GM18511 (cell line): ENCODE results near the gene KCTD13.
"Not testable (repeated sequence)": the region's sequence is repeated elsewhere in the genome, so short reads cannot be mapped to it uniquely, and the experiment has no call there.

Experiments used
- ATAC-seq: cut with Tn5 transposase; IDR thresholded peaks from one replicate; pipeline ENCODE4 v1.9.1; 2021; ENCODE audit warnings: mild to moderate bottlenecking, moderate library complexity; ENCODE audit not compliant: unreplicated experiment

KCTD13 gene

DNA sequence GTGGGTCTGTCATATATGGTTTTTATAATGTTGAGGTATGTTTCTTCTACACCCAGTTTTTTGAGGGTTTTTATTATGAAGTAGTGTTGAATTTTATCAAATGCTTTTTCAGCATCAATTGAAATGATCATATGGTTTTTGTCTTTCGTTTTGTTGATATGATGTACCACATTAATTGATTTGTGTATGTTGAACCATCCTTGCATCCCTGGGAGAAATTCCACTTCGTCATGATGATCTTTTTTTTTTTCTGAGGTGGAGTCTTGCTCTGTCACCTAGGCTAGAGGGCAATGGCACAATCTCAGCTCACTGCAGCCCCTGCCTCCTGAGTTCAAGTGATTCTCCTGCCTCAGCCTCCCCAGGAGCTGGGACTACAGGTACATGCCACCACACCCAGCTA is 21.9 kb upstream of the KCTD13 start:
- no peak for ATAC-seq

DNA sequence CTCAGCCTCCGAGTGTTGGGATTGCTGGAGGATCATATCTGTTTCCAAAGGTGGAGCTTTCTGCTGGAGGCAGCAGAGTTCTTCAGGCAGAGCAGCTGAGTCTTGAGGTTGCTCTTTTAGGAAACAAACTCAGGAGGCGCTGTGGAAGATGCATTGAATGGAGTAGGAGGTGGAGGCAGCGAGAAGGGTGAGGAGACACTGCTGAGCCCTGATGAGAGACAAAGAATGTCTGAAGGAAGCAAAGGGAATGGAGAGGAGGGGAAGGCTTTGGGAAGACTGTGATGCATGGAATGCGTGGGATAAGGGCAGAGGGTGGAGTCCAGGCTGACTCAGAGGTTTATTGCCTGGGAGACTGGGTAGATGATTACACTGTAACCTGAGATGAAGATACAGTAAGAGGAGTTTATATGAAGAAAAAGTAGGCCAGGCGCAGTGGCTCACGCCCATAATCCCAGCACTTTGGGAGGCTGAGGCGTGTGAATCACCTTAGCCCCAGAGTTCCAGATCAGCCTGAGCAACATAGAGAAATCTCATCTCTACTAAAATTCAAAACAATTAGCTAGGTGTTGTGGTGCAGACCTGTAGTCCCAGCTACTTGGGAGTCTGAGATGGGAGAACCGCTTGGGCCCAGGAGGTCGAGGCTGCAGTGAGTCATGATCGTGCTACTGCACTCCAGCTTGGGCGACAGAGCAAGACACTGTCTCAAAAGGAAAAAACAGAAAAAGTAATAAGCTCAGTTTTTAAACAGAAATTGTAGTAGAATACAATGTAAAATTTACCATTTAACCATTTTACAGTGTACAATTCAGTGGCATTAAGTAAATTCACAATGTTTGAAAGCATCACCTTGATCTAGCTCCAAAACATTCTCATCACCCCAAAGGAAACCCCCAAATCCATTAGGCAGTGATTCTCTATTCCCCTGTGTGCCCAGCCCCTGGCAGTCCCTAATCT is 18.1 kb upstream of the KCTD13 start:
- ATAC-seq: no peak

DNA sequence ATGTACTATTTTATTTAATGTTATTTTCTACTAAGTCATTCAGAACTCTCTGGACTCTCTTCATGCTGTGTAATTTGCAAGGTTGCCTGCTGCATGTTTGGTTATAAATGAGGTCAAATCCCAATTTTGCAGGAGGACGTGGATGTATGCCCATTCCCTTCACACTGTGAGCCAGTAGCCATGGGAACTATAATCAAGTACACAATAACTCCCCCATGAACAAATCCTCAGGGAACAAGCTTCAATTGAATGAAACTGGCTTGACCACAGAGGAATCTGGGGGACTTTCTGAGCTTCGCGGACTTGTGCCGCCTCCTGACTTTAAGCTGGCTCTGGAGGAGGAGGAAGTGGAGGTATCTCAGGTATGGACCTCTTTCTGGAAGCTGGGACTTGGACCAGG is 14.6 kb upstream of the KCTD13 start:
- ATAC-seq: no peak

DNA sequence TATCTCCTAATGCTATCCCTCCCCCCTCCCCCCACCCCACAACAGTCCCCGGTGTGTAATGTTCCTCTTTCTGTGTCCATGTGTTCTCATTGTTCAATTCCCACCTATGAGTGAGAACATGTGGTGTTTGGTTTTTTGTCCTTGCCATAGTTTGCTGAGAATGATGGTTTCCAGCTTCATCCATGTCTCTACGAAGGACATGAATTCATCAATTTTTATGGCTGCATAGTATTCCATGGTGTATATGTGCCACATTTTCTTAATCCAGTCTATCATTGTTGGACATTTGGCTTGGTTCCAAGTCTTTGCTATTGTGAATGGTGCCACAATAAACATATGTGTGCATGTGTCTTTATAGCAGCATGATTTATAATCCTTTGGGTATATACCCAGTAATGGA is 5.7 kb upstream of the KCTD13 start:
- not testable (repeated sequence) for ATAC-seq

GRCh38 chr16:29927070-29927905 is 1.3 kb upstream of the KCTD13 start:
- no peak for ATAC-seq

- no peak for ATAC-seq
Observed at GRCh38 chr16:29926711-29927052, 656 bp upstream of the KCTD13 start.

GRCh38 chr16:29925105-29925756 is 795 bp downstream of the KCTD13 start:
- no peak for ATAC-seq

DNA sequence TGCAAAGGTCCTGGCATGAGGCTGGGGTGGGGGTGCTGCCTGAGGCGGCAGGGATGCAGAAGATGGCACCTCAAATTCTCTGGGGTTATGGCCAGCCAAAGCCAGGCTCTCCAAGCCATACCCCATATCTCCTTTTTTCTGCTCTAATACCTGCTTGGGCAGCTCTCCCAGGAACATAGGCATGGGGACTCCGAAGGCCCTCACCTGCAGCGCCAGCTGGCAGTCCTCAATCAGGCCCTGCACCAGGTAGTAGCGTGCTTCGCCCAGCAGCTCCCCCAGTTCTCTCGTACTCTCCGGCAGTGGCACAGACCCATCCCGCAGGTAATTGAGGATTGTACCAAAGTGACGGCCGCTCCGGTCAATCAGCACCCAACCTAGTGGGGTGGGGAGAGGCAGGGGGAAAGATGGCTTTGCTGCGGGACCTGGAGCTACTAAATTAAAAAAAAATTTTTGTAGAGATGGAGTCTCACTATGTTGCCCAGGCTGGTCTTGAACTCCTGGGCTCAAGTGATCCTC is 3.0 kb downstream of the KCTD13 start:
- no peak for ATAC-seq

DNA sequence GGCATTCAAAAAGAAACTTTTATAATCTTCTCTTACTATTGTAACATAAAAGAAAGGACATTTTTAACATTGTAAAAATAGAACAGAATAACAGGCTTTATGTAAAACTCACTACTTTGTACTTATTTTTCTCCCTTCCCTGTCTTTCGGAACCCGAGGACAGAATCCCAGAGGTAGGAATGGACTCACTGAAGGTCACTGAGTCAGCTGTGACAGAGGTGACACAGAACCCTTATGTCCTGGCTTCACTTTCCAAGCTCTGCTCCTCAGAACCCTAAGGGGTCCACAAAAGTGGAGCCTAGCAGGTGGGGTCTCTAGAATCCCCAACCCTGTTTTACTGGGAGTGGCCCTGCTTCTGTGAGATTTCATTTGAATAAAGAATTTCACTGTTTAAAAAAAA is 3.7 kb downstream of the KCTD13 start:
- ATAC-seq: no peak

- ATAC-seq: no peak
Observed at GRCh38 chr16:29921034-29921385, 5.0 kb downstream of the KCTD13 start.

DNA sequence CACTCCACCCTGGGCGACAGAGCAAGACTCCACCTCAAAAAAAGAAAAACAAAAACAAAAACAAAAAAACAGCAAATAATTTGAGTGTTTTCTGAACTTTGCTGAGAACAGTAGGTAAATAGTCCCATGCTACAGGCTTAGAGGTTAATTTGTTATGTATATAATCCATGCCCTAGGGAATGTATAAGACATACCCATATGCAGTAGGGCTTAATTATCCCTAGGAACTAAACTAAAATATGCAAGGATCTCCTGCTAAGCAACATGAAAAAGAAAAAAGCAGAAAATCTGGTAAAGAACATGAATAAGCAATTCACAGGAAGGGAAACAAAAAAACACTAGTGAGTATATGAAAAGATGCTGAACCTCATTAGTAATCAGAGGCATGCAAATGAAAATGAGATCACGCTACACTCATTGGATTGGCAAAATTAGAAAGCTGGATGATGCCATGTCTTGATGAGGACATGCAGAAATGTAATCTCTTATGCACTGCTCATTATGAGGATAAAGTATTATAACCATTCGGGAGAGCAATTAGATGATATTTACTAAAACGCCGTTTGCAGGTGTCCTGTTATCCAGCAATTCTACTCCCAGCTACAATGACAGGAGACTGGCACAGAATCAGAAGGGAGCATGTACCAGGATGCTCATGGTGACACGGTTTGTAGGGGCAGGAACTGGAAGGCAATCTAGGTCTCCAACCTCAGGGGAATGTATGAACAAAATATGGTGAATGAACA is 5.6 kb downstream of the KCTD13 start:
- no peak for ATAC-seq

DNA sequence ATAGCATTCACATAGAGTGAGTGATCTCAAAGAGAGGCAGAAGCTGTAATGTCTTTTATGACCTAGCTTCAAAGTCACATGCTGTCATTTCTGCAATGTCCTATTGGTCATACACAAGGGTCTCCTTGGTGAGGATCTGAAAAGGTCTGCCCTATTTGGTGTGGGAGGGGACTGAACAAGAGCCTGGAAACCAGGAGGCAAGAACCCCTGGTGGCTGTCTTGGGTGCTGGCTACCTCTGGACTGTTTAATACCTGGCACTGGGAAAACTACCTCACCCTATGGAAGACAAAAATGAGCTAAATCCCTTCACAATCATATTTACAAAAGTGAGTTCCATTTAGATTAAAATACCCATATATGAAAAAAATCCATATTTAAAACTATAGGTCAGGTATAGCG is 9.0 kb downstream of the KCTD13 start:
- ATAC-seq: no peak

GRCh38 chr16:29915590-29916247 is 10.3 kb downstream of the KCTD13 start:
- no peak for ATAC-seq

GRCh38 chr16:29913514-29913913 is 12.5 kb downstream of the KCTD13 start:
- ATAC-seq: no peak

GRCh38 chr16:29912087-29912486 is 13.9 kb downstream of the KCTD13 start:
- ATAC-seq: no peak

GRCh38 chr16:29911676-29912010 is 14.4 kb downstream of the KCTD13 start:
- ATAC-seq: no peak

DNA sequence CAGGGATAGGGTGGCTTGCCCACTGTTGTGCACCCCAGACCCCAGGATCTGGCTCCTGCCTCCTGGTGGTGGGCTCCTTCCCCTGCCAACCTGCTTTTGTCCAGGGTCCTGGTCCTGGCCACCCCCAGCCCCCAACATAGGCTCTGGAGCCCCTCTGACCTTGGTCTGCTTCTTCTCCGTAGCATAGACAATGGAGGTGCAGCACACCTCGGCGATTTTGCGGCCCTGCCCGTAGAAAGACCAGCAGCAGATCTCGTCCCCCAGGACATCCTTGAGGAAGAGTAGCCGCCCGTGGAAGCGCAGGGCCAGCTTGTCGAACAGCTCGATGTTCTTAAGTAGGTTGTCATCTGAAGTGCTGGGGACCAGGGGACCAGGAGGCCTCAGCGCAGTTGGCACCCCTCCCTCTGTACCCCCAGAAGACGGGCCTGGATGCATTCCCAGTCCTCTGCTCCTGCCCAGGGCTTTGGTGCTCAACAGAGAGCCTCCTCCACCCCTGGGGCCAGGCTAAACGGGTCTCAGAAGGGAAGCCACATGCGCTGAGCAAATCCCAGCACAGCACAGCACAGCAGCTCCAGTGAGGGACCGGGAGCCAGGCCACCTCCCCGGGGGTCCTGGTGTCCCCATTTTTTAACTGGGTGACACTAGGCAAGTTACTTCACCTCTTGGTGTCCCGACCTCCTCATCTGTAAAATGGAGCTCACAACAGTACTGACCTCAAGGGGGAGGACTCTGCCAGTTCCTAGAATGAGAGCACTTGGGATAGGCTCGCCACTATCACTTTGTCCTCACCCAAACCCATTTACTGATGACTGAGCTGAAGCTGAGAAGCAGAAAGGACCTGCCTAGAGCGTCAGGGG is 15.0 kb downstream of the KCTD13 start:
- ATAC-seq: no peak

DNA sequence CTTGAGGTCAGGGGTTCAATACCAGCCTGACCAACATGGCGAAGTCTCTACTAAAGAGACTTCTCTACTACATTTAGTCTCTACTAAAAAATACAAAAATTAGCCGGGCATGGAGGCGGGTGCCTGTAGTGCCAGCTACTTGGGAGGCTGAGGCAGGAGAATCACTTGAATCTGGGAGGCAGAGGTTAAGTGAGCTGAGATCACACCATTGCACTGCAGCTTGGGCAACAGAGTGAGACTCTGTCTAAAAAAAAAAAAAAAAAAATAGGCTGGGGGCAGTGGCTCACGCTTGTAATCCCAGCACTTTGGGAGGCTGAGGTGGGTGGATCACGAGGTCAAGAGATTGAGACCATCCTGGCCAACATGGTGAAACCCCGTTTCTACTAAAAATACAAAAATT is 16.2 kb downstream of the KCTD13 start:
- ATAC-seq: not testable (repeated sequence)

- no peak for ATAC-seq
Observed at GRCh38 chr16:29909391-29909790, 16.6 kb downstream of the KCTD13 start.
